T1000 (cell line): ENCODE results near the gene WNT7B.
A peak's percentile ranks its signal among the peaks of the same experiment; 100 is the strongest.

Experiments used
- DNase-seq: peaks from one replicate; lab custom pipeline; 2025; ENCODE audit warnings: mixed read lengths; lab: John Stamatoyannopoulos, UW

Gene WNT7B

GRCh38 chr22:45953178-45953577, 23.8 kb downstream of the WNT7B start:
- no peak for DNase-seq

GRCh38 chr22:45952553-45952952, 24.4 kb downstream of the WNT7B start:
- DNase-seq: no peak

GRCh38 chr22:45952151-45952550, 24.8 kb downstream of the WNT7B start:
- DNase-seq: peak; percentile 43

- no peak for DNase-seq
Observed at GRCh38 chr22:45949891-45950290, 27.1 kb downstream of the WNT7B start.

GRCh38 chr22:45949258-45949870, 27.6 kb downstream of the WNT7B start:
- no peak for DNase-seq

- no peak for DNase-seq
Observed at GRCh38 chr22:45948081-45948648, 28.8 kb downstream of the WNT7B start.

- DNase-seq: no peak
Observed at GRCh38 chr22:45946805-45947600, 30.0 kb downstream of the WNT7B start.

- DNase-seq: no peak
Observed at GRCh38 chr22:45945621-45946106, 31.3 kb downstream of the WNT7B start.

GRCh38 chr22:45942787-45943493, 34.0 kb downstream of the WNT7B start:
- no peak for DNase-seq

- DNase-seq: no peak
Observed at GRCh38 chr22:45942344-45942743, 34.6 kb downstream of the WNT7B start.

GRCh38 chr22:45938913-45939312, 38.0 kb downstream of the WNT7B start:
- DNase-seq: no peak

- DNase-seq: no peak
Observed at GRCh38 chr22:45937960-45938359, 39.0 kb downstream of the WNT7B start.

- no peak for DNase-seq
Observed at GRCh38 chr22:45935573-45935972, 41.4 kb downstream of the WNT7B start.

- DNase-seq: peak; percentile 83
Observed at GRCh38 chr22:45934659-45935341, 42.2 kb downstream of the WNT7B start.

GRCh38 chr22:45934168-45934564, 42.8 kb downstream of the WNT7B start:
- DNase-seq: no peak

GRCh38 chr22:45933506-45934167, 43.3 kb downstream of the WNT7B start:
- DNase-seq: no peak

GRCh38 chr22:45932071-45932470, 44.9 kb downstream of the WNT7B start:
- DNase-seq: peak; percentile 39

GRCh38 chr22:45931042-45931441, 45.9 kb downstream of the WNT7B start:
- DNase-seq: no peak

- DNase-seq: no peak
Observed at GRCh38 chr22:45930324-45930723, 46.6 kb downstream of the WNT7B start.

- DNase-seq: no peak
Observed at GRCh38 chr22:45929649-45930048, 47.3 kb downstream of the WNT7B start.

GRCh38 chr22:45928726-45929368, 48.1 kb downstream of the WNT7B start:
- DNase-seq: no peak
